Panc1 (cell line): ENCODE measurements around the gene XPNPEP1. TPM values are rescaled to one million over a fixed set of nuclear protein-coding genes. Genes with fewer than 3 reads are reported as not detected.

Experiments
- ATAC-seq: fragments of 200-7000 bp; cut with Tn5 transposase; 2 replicates; pipeline ENCODE4 v1.9.1; 2020; ENCODE audit warnings: mild to moderate bottlenecking, moderate library complexity
- BruUV-seq: library from RNA; stranded (reverse); fragments of 400-500 nt; replicated peaks from 2 replicates; lab custom pipeline; 2021; lab: Mats Ljungman, UMichigan
- CTCF ChIA-PET: fragments of 300-600 bp; sonication (Branson Sonifier 250); formaldehyde crosslinking; loops from one replicate; lab custom pipeline; 2022; ENCODE audit warnings: antibody characterized with exemption; lab: Charles Lee
- POLR2A ChIA-PET: fragments of 300-600 bp; sonication (Branson Sonifier 250); formaldehyde crosslinking; loops from one replicate; lab custom pipeline; 2022; ENCODE audit warnings: antibody characterized with exemption; lab: Charles Lee
- DNase-seq: peaks from one replicate; pipeline ENCODE4 v3.0.0-alpha.2; 2010; ENCODE audit warnings: low read depth, low spot score
- H3K27ac ChIP-seq: 2 replicates; pipeline ENCODE4 v1.5.1; 2011; ENCODE audit warnings: mild to moderate bottlenecking, low read length, inconsistent platforms
- H3K27me3 ChIP-seq: fragments of 200-500 bp; sonication (Bioruptor generic); 2 replicates; pipeline ENCODE4 v1.6.0; 2014; ENCODE audit warnings: low read length, inconsistent platforms; ENCODE audit not compliant: control insufficient read depth, insufficient read depth
- H3K36me3 ChIP-seq: fragments of 200-500 bp; sonication (Bioruptor generic); 2 replicates; pipeline ENCODE4 v1.5.1; 2014; ENCODE audit warnings: inconsistent platforms, mild to moderate bottlenecking, low read length, moderate library complexity; ENCODE audit not compliant: control insufficient read depth, insufficient read depth
- H3K4me1 ChIP-seq: 2 replicates; pipeline ENCODE4 v1.5.1; 2011; ENCODE audit warnings: inconsistent platforms, mild to moderate bottlenecking, low read length, moderate library complexity; ENCODE audit not compliant: control insufficient read depth, insufficient read depth
- H3K4me3 ChIP-seq, 2 experiments: 2 replicates each; pipeline ENCODE4 v1.5.1; 2011 to 2012; ENCODE audit warnings: low read depth in 2 of 2, low read length in 2 of 2, mild to moderate bottlenecking in 2 of 2, inconsistent platforms in 1 of 2, moderate library complexity in 1 of 2
- H3K9me3 ChIP-seq: fragments of 200-500 bp; sonication (Bioruptor generic); 2 replicates; pipeline ENCODE4 v1.5.1; 2014; ENCODE audit warnings: low read depth, mild to moderate bottlenecking, inconsistent platforms, low read length, moderate library complexity; ENCODE audit not compliant: control insufficient read depth, insufficient read depth
- POLR2AphosphoS5 ChIP-seq: IDR thresholded peaks from 2 replicates; pipeline ENCODE4 v1.6.1; 2012; ENCODE audit warnings: mild to moderate bottlenecking, low read depth, low read length, moderate library complexity
- SIN3A ChIP-seq: IDR thresholded peaks from 2 replicates; pipeline ENCODE4 v1.6.1; 2012; ENCODE audit warnings: low read depth, mild to moderate bottlenecking, low read length, moderate library complexity, borderline replicate concordance; ENCODE audit not compliant: insufficient read depth
- TCF7L2 ChIP-seq: IDR thresholded peaks from 2 replicates; pipeline ENCODE4 v1.6.1; 2011; ENCODE audit warnings: mild to moderate bottlenecking, low read depth, low read length, inconsistent platforms
- in situ Hi-C: cut with HindIII; loops from 2 replicates; pipeline ENCODE4 v1.10.0; 2016; ENCODE audit warnings: low sequenced_read_pairs, low pct_unique_long_range_greater_than_20kb
- intact Hi-C: fragments of 100-400 bp; cut with micrococcal nuclease; formaldehyde crosslinking; loops from one replicate; pipeline ENCODE4 v1.10.0; 2022; ENCODE audit not compliant: unreplicated experiment
- total RNA-seq: library from RNA; stranded (reverse); gene quantifications from one replicate; pipeline ENCODE4 v1.2.1, GENCODE V29; 2021; ENCODE audit not compliant: unreplicated experiment
- TF ChIP-seq, protein P1 (sequence below): fragments of 450-650 bp; IDR thresholded peaks from 2 replicates; pipeline ENCODE4 v1.5.1; 2017; ENCODE audit warnings: mild to moderate bottlenecking
- TF ChIP-seq, protein P2 (sequence below), 2 experiments: IDR thresholded peaks; 2 replicates each; pipeline ENCODE4 v1.6.1; 2011 to 2012; ENCODE audit warnings: low read depth in 2 of 2, control low read depth in 1 of 2, low read length in 1 of 2, mild to moderate bottlenecking in 1 of 2, moderate library complexity in 1 of 2; ENCODE audit not compliant: insufficient read depth in 1 of 2

The XPNPEP1 gene
- total RNA-seq, 1 experiment from 2014 or later = 61.2 TPM

DNA sequence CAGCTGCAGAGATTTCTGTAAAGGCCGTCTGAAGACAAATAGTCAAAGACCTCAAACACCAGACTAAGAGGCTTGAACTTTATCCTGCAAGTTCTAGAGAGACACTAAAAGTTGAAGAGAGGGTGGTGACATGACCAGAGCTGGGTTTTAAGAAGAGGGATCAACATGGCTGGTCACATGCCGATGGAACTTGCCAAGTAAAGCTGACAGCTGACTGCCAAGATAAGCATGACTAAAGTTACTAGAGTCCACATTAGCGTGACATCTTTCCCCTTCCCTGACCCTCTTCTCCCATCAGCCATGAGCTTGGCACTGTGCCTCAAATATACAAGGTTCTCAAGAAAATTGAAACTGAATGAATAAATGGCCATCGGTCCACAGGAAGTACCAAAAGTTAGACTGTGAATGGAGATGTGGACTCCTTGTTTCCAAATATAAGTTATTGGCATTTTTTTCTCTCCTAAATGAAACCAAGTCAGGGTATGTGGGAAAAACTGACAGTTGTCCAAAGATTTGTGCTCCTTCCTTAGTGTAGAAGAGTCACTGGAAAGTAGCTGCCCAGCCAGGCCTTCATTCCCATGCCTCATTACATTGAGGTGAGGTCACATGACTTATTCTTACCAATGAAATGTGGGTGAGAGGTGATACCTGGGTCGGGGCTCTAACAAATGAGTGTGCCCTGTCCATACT is 24.5 kb downstream of the XPNPEP1 start:
- in situ Hi-C loops (no loop called here), intact Hi-C loops (no loop called here)
- Histone ChIP-seq H3K36me3 (no peaks in the 10 kb centered on the region), H3K9me3 (no peaks in the 10 kb centered on the region), H3K4me3 (no peak overlapping the region), H3K4me1 (no peaks in the 10 kb centered on the region), H3K27ac (no peak overlapping the region), H3K27me3 (no peaks in the 10 kb centered on the region)
- ATAC-seq = no peak
- DNase-seq = no peak
- TF ChIP-seq TCF7L2 = no peak
- TF ChIP-seq, protein P1, sequence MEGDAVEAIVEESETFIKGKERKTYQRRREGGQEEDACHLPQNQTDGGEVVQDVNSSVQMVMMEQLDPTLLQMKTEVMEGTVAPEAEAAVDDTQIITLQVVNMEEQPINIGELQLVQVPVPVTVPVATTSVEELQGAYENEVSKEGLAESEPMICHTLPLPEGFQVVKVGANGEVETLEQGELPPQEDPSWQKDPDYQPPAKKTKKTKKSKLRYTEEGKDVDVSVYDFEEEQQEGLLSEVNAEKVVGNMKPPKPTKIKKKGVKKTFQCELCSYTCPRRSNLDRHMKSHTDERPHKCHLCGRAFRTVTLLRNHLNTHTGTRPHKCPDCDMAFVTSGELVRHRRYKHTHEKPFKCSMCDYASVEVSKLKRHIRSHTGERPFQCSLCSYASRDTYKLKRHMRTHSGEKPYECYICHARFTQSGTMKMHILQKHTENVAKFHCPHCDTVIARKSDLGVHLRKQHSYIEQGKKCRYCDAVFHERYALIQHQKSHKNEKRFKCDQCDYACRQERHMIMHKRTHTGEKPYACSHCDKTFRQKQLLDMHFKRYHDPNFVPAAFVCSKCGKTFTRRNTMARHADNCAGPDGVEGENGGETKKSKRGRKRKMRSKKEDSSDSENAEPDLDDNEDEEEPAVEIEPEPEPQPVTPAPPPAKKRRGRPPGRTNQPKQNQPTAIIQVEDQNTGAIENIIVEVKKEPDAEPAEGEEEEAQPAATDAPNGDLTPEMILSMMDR = no peak
- no peak for TF ChIP-seq SIN3A
- TF ChIP-seq POLR2AphosphoS5 = no peak
- TF ChIP-seq, protein P2, sequence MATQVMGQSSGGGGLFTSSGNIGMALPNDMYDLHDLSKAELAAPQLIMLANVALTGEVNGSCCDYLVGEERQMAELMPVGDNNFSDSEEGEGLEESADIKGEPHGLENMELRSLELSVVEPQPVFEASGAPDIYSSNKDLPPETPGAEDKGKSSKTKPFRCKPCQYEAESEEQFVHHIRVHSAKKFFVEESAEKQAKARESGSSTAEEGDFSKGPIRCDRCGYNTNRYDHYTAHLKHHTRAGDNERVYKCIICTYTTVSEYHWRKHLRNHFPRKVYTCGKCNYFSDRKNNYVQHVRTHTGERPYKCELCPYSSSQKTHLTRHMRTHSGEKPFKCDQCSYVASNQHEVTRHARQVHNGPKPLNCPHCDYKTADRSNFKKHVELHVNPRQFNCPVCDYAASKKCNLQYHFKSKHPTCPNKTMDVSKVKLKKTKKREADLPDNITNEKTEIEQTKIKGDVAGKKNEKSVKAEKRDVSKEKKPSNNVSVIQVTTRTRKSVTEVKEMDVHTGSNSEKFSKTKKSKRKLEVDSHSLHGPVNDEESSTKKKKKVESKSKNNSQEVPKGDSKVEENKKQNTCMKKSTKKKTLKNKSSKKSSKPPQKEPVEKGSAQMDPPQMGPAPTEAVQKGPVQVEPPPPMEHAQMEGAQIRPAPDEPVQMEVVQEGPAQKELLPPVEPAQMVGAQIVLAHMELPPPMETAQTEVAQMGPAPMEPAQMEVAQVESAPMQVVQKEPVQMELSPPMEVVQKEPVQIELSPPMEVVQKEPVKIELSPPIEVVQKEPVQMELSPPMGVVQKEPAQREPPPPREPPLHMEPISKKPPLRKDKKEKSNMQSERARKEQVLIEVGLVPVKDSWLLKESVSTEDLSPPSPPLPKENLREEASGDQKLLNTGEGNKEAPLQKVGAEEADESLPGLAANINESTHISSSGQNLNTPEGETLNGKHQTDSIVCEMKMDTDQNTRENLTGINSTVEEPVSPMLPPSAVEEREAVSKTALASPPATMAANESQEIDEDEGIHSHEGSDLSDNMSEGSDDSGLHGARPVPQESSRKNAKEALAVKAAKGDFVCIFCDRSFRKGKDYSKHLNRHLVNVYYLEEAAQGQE (IDR thresholded peaks at IDR 0.05; ENCODE audit: insufficient read depth in 1 of 2, low read depth in 2 of 2, low read length in 1 of 2) = no peak
- POLR2A ChIA-PET = no interaction called here
- CTCF ChIA-PET = no interaction called here
- BruUV-seq = no TSS peak

DNA sequence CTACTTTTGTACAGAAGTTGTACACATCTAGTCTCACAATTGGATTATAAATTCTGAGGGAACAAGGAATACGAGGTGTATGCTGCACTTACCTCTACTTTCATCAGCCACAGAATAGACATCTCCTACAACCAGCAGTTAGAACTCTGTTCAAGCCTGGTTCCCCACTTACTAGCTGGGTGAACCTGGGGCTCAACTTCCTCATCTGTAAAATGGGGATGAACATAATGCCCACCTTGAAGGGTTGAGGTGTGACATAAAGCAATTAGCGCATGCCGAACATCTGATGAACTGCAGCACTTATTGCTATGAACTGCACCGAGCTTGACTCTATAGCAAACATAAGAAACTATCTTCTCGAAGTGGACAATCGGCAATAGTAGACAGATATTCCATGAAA is 25.3 kb downstream of the XPNPEP1 start:
- Histone ChIP-seq H3K27me3 (no peaks in the 10 kb centered on the region), H3K27ac (no peak overlapping the region), H3K4me1 (no peaks in the 10 kb centered on the region), H3K9me3 (no peaks in the 10 kb centered on the region), H3K4me3 (no peak overlapping the region), H3K36me3 (no peaks in the 10 kb centered on the region)
- BruUV-seq = no TSS peak
- intact Hi-C loops (no loop called here), in situ Hi-C loops (no loop called here)
- CTCF ChIA-PET = interaction anchor here (0.7 kb wide), 1 partner anchor 680 kb away, joined by 5 read pairs; no protein-coding TSS in a partner anchor
- TF ChIP-seq, protein P2 (IDR thresholded peaks at IDR 0.05; ENCODE audit: insufficient read depth in 1 of 2, low read depth in 2 of 2, low read length in 1 of 2) = no peak
- no peak for TF ChIP-seq POLR2AphosphoS5
- no peak for TF ChIP-seq SIN3A
- TF ChIP-seq TCF7L2 = no peak
- TF ChIP-seq, protein P1 = no peak
- no peak for ATAC-seq
- POLR2A ChIA-PET = no interaction called here
- no peak for DNase-seq
